HG02840 (cell line): ENCODE data around the gene MAP7.
"Not testable (repeated sequence)": the region's sequence is repeated elsewhere in the genome, so short reads cannot be mapped to it uniquely, and the experiment has no call there.

Experiments used
- ATAC-seq: cut with Tn5 transposase; IDR thresholded peaks from one replicate; pipeline ENCODE4 v1.9.1; 2021; ENCODE audit warnings: mild to moderate bottlenecking, moderate library complexity, moderate number of reproducible peaks; ENCODE audit not compliant: unreplicated experiment, low FRiP score

The MAP7 gene

GRCh38 chr6:136475686-136476085 is 74.5 kb downstream of the MAP7 start:
- ATAC-seq, result no peak

GRCh38 chr6:136474241-136474640 is 76.0 kb downstream of the MAP7 start:
- no peak for ATAC-seq

- ATAC-seq, result no peak
These were observed 78.3 kb downstream of the MAP7 start for GRCh38 chr6:136471922-136472321.

- no peak for ATAC-seq
These were observed 78.8 kb downstream of the MAP7 start for GRCh38 chr6:136471372-136471771.

GRCh38 chr6:136470044-136470443 is 80.2 kb downstream of the MAP7 start:
- ATAC-seq, result no peak

- ATAC-seq, result no peak
These were observed 81.1 kb downstream of the MAP7 start for GRCh38 chr6:136469154-136469553.

GRCh38 chr6:136468711-136469110 is 81.5 kb downstream of the MAP7 start:
- ATAC-seq, result no peak

GRCh38 chr6:136467186-136467585 is 83.0 kb downstream of the MAP7 start:
- ATAC-seq, result no peak

- ATAC-seq, result no peak
These were observed 83.4 kb downstream of the MAP7 start for GRCh38 chr6:136466777-136467176.

- ATAC-seq, result no peak
These were observed 84.4 kb downstream of the MAP7 start for GRCh38 chr6:136465766-136466303.

- ATAC-seq, result no peak
These were observed 85.3 kb downstream of the MAP7 start for GRCh38 chr6:136464874-136465273.

- ATAC-seq, result no peak
These were observed 86.1 kb downstream of the MAP7 start for GRCh38 chr6:136464148-136464547.

GRCh38 chr6:136463743-136464142 is 86.5 kb downstream of the MAP7 start:
- ATAC-seq, result no peak

- ATAC-seq, result no peak
These were observed 103.5 kb downstream of the MAP7 start for GRCh38 chr6:136446579-136447187.

- no peak for ATAC-seq
These were observed 104.1 kb downstream of the MAP7 start for GRCh38 chr6:136446145-136446544.

GRCh38 chr6:136445063-136445462 is 105.2 kb downstream of the MAP7 start:
- no peak for ATAC-seq

GRCh38 chr6:136440203-136440602 is 110.0 kb downstream of the MAP7 start:
- ATAC-seq, result no peak

GRCh38 chr6:136439514-136440190 is 110.6 kb downstream of the MAP7 start:
- no peak for ATAC-seq

- no peak for ATAC-seq
These were observed 111.8 kb downstream of the MAP7 start for GRCh38 chr6:136438441-136438840.

GRCh38 chr6:136437246-136437645 is 113.0 kb downstream of the MAP7 start:
- ATAC-seq, result no peak

- ATAC-seq, result no peak
These were observed 115.1 kb downstream of the MAP7 start for GRCh38 chr6:136435101-136435500.

- ATAC-seq, result not testable (repeated sequence)
These were observed 118.9 kb downstream of the MAP7 start for GRCh38 chr6:136431306-136431705.
